Testis (tissue), 3 donors: Measurements from ENCODE around the gene LCN10. TPM values are rescaled to one million over a fixed set of nuclear protein-coding genes. Genes with fewer than 3 reads are reported as not detected.

Source experiments
- DNase-seq: peaks from one replicate; pipeline ENCODE4 v3.0.0-alpha.2; 2019
- H3K27ac ChIP-seq, 2 donors: fragments of 200-600 bp; sonication (generic); one replicate each; pipeline ENCODE4 v1.5.1; 2019
- H3K27me3 ChIP-seq: fragments of 200-600 bp; sonication (generic); one replicate; pipeline ENCODE4 v1.5.1; 2019
- H3K36me3 ChIP-seq: fragments of 200-600 bp; sonication (generic); one replicate; pipeline ENCODE4 v1.5.1; 2017; ENCODE audit warnings: low read depth; ENCODE audit errors: missing control alignments
- H3K4me1 ChIP-seq: fragments of 200-600 bp; sonication (generic); one replicate; pipeline ENCODE4 v1.5.1; 2019
- H3K4me3 ChIP-seq, 2 donors: fragments of 200-600 bp; sonication (generic); one replicate each; pipeline ENCODE4 v1.5.1; 2017 to 2019
- H3K9me3 ChIP-seq: fragments of 200-600 bp; sonication (generic); one replicate; pipeline ENCODE4 v1.5.1; 2017
- CTCF ChIP-seq, 3 experiments: fragments of 450-650 bp in 2 of 3; fragments of 200-600 bp in 1 of 3; sonication (generic) in 1 of 3; IDR thresholded peaks; one replicate each; pipeline ENCODE4 v1.5.1; 2016 to 2019; ENCODE audit warnings: antibody characterized with exemption in 3 of 3, mild to moderate bottlenecking in 2 of 3, moderate library complexity in 1 of 3
- POLR2A ChIP-seq: fragments of 450-650 bp; IDR thresholded peaks from one replicate; pipeline ENCODE4 v1.6.1; 2017; ENCODE audit warnings: antibody characterized with exemption, mild to moderate bottlenecking, moderate library complexity
- WGBS, 2 donors: methylation state at CpG; one replicate each; pipeline ENCODE4 v1.1.5; 2018; 5-methylcytosine and 5-hydroxymethylcytosine counted together
- intact Hi-C: fragments of 100-400 bp; cut with DNase I; formaldehyde crosslinking; loops from one replicate; pipeline ENCODE4 v1.15.1; 2023; ENCODE audit warnings: low total_unique reads
- polyA plus RNA-seq: library from polyadenylated mRNA; stranded (reverse); fragments of 350-450 nt; fragmentation: Illumina TruSeq; extraction: RNeasy Lipid Tissue Mini Kit (QIAGEN cat#74804); gene quantifications from one replicate; pipeline ENCODE4 v1.2.3, GENCODE V29; 2014; ENCODE audit warnings: low read depth, low replicate concordance; ENCODE audit not compliant: insufficient read depth
- total RNA-seq, 2 donors: library from RNA; depleted of rRNA; stranded (reverse); fragments of >200 nt; gene quantifications; one replicate each; pipeline ENCODE4 v1.2.3, GENCODE V29; 2016

The LCN10 gene
- total and polyA plus RNA-seq, 3 donors from 2014 or later: 8.3 to 11.7 (median 8.7) TPM

- WGBS, 2 donors: 98% methylated on average over 6 to 11 of the region's 11 CpGs
- Histone ChIP-seq H3K36me3 (no peaks in the 10 kb centered on the region), H3K4me1 (peaks cover 21% of the 10 kb centered on the region), H3K9me3 (no peaks in the 10 kb centered on the region), H3K27me3 (no peaks in the 10 kb centered on the region), H3K4me3 (no peak overlapping the region), H3K27ac (no peak overlapping the region)
- intact Hi-C loops: no loop called here
- no peak for DNase-seq
- TF ChIP-seq POLR2A: no peak
- TF ChIP-seq CTCF (IDR thresholded peaks at IDR 0.05): no peak
Measured at GRCh38 chr9:136740069-136740468, 2.7 kb downstream of the LCN10 start.

GRCh38 chr9:136739509-136739908, 3.2 kb downstream of the LCN10 start:
- intact Hi-C loops: no loop called here

GRCh38 chr9:136738960-136739359, 3.8 kb downstream of the LCN10 start:
- WGBS, 2 donors: 93 to 97% methylated on average over 19 to 20 of the region's 20 CpGs
- no peak overlapping the region for H3K4me3 ChIP-seq
- no peaks in the 10 kb centered on the region for H3K9me3 ChIP-seq
- no peaks in the 10 kb centered on the region for H3K36me3 ChIP-seq
- TF ChIP-seq CTCF (IDR thresholded peaks at IDR 0.05) (no peak), POLR2A (no peak)
- intact Hi-C loops: no loop called here
- no peaks in the 10 kb centered on the region for H3K27me3 ChIP-seq
- no peak overlapping the region for H3K27ac ChIP-seq
- peaks cover 21% of the 10 kb centered on the region for H3K4me1 ChIP-seq
- no peak for DNase-seq

More at GRCh38 chr9:136739509-136739908, 3.2 kb downstream of the LCN10 start:
- no peak for TF ChIP-seq POLR2A
- TF ChIP-seq CTCF (IDR thresholded peaks at IDR 0.05): no peak
- Histone ChIP-seq H3K36me3 (no peaks in the 10 kb centered on the region), H3K4me1 (peaks cover 21% of the 10 kb centered on the region), H3K9me3 (no peaks in the 10 kb centered on the region), H3K27ac (no peak overlapping the region), H3K27me3 (no peaks in the 10 kb centered on the region), H3K4me3 (no peak overlapping the region)
- 90 to 91% methylated on average over 6 to 23 of the region's 23 CpGs for WGBS, 2 donors
- no peak for DNase-seq

- H3K9me3 ChIP-seq: no peaks in the 10 kb centered on the region
- no peak overlapping the region for H3K4me3 ChIP-seq
- TF ChIP-seq CTCF (IDR thresholded peaks at IDR 0.05) (no peak), POLR2A (no peak)
- H3K27ac ChIP-seq: no peak overlapping the region
- H3K27me3 ChIP-seq: no peaks in the 10 kb centered on the region
- H3K36me3 ChIP-seq: no peaks in the 10 kb centered on the region
- H3K4me1 ChIP-seq: peaks cover 3% of the 10 kb centered on the region
- no peak for DNase-seq
- intact Hi-C loops: no loop called here
- 78 to 86% methylated on average over 4 to 21 of the region's 21 CpGs for WGBS, 2 donors
Measured at GRCh38 chr9:136735812-136736480, 6.8 kb downstream of the LCN10 start.
